ENCODE data around the gene KIAA1958.
A peak's percentile ranks its signal among the peaks of the same experiment; 100 is the strongest.

The KIAA1958 gene

GRCh38 chr9:112717661-112718331 lies 231.2 kb downstream of the KIAA1958 start, which contains the start of gene INIP:
TSS of gene INIP (minus strand) at chr9:112718117. CDS start at chr9:112716485, 1,632 bp downstream.
- in situ Hi-C loops (cut with HindIII; ENCODE audit: low pct_ligation_motif_present, low sequenced_read_pairs), result no loop called here
- Histone ChIP-seq H3K4me3 (ENCODE audit: low read depth, low read length) (peak within 1 kb of the TSS; percentile 96), H3K36me3 (replicated peaks) (peaks cover 6% of the 10 kb centered on the region), H3K27me3 (replicated peaks) (no peaks in the 10 kb centered on the region), H3K27ac (peak within 1 kb of the TSS; percentile 74)
- no peak for TF ChIP-seq CTCF (IDR thresholded peaks at IDR 0.05; ENCODE audit: low read depth, low read length, missing control alignments)
- DNase-seq, result peak; percentile 95

Data from brain microvascular endothelial cell (primary cell).